Measurements from ENCODE around the gene PPP1CC. TPM values are rescaled to one million over a fixed set of nuclear protein-coding genes. Genes with fewer than 3 reads are reported as not detected.
A peak's percentile ranks its signal among the peaks of the same experiment; 100 is the strongest.

The PPP1CC gene
- 449 and 469 TPM in 2 replicates for total RNA-seq

DNA sequence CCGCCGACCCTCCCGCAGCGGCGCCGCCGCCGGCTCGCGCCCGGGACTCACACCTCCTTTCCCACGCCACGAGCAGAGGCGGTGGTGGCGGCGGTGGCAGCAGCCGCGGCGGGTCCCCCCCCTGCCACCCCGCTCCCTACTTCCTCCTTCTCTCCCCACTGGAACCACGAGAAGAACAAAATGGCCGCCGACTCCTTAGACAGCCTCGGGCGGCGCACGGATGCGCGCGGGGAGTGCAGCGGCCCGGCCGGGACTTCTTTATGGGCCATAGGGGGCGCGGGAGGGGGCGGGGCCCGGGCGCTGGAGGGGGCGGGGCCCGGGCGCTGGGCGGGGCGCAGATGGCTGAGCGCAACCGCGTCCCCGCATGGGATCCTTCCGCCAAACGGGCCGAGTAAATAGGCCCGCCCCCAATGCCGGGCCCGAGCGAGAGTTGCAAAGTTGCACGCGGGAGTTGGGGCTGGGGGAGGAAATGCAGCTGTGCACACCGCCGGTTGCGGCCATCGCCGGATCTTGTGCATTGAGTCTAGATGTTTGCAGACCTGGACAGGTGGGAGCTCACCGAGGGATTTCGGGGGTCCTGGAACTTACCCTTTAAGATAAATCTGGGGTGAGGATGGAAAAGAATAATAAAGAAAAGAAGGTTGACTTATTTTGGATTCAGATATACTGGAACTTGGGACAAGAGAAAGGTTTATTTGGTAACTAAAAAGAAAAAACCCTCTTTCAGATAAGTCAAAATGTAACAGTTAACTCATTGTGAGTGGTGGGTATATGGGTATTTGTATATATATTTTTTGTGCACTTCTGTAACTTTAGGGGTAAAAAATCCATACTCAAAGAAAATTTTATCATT, at the start of gene PPP1CC:
TSS of gene PPP1CC (minus strand) at position 174 of the 853 bp plus-strand sequence. CDS start 184 bp downstream, outside the sequence.
- H3K27ac Mint-ChIP-seq = peak within 1 kb of the TSS; percentile 99
- no peaks in the 10 kb centered on the region for H3K27me3 Mint-ChIP-seq (ENCODE audit: insufficient read depth)
- intact Hi-C loops (cut with micrococcal nuclease) = loop anchor here (1.0 to 5.0 kb wide), 9 partner anchors 20 to 461 kb away; partner anchors contain the start of genes ATP2A2, FAM216A, GPN3 and PPTC7
- peak within 1 kb of the TSS; percentile 100 for H3K4me3 Mint-ChIP-seq
- H3K9me3 Mint-ChIP-seq = no peaks in the 10 kb centered on the region
- peaks cover 45% of the 10 kb centered on the region for H3K4me1 Mint-ChIP-seq (ENCODE audit: low read depth)
- H3K36me3 Mint-ChIP-seq (ENCODE audit: low read depth) = peaks cover 24% of the 10 kb centered on the region
- DNase-seq (ENCODE audit: low spot score) = peak; percentile 88

DNA sequence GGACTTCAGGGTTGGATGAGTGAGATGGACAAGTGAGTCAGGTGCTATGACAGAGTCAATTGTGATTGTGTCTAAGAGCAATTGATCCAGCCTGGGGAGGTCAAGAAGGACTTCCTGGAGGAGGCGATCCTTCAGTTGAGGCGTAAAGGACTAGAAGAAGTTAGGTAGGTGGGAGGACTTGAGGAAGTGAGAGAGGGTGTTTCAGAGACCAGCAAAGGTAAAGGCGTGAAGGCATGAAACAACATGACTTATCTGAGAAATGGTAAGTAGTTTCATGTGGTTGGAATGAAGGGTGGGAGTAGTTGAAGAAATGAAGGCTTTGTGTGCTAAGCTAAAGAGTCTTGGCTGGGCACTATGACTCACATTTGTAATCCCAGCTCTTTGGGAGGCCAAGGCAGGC, 48.9 kb upstream of the PPP1CC start:
- intact Hi-C loops (cut with micrococcal nuclease) = loop anchor here (1.0 to 2.0 kb wide), 2 partner anchors 15 to 29 kb away; no protein-coding TSS in a partner anchor
- Mint-ChIP-seq H3K9me3 (peaks cover 5% of the 10 kb centered on the region), H3K27me3 (ENCODE audit: insufficient read depth) (no peaks in the 10 kb centered on the region), H3K27ac (peak overlapping the region; percentile 71), H3K4me3 (no peak overlapping the region), H3K4me1 (ENCODE audit: low read depth) (peaks cover 22% of the 10 kb centered on the region), H3K36me3 (ENCODE audit: low read depth) (no peaks in the 10 kb centered on the region)
- no peak for DNase-seq (ENCODE audit: low spot score)

DNA sequence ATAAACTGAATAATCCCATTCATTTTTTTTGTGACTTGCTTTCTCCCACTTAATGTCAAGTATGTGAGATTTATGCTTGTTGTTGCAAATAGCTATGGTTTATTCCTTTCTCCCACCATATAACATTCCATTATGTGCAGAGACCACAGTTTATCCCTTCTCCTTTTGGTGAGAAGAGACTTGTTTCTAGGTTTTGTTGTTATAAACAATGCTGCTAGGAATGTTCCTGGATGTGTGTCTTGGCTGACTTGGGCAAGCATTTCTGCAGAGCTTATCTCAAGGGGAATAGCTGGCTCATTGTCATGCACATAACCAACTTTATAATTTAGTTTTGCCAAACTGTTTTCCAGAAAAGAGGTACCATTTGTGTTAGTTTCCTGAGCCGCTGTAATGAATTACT, 47.6 kb upstream of the PPP1CC start:
- Mint-ChIP-seq H3K4me3 (no peak overlapping the region), H3K4me1 (ENCODE audit: low read depth) (peaks cover 22% of the 10 kb centered on the region), H3K27ac (no peak overlapping the region), H3K27me3 (ENCODE audit: insufficient read depth) (no peaks in the 10 kb centered on the region), H3K9me3 (peaks cover 5% of the 10 kb centered on the region), H3K36me3 (ENCODE audit: low read depth) (no peaks in the 10 kb centered on the region)
- intact Hi-C loops (cut with micrococcal nuclease) = loop anchor here (2.0 kb wide), 1 partner anchor 28 kb away; no protein-coding TSS in a partner anchor
- no peak for DNase-seq (ENCODE audit: low spot score)

DNA sequence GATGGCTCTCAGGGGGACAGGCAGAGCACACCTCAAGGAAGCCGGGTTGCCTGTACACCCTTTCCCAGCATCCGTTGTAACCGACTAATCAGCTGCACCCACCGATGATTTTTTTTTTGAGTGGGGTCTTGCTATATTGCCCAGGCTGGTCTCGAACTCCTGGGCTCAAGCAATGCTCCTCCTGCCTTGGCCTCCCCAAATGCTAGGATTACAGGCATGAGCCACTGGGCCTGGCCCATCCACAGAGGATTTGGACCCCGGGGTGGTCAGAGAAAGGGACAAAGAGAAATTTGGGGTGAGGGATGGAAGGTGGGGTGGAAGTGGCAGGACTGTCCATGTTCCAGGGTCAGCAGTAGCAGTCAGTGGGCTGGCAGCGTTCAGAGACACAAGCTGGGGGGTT, 43.3 kb upstream of the PPP1CC start:
- Mint-ChIP-seq H3K4me3 (no peak overlapping the region), H3K27me3 (ENCODE audit: insufficient read depth) (no peaks in the 10 kb centered on the region), H3K36me3 (ENCODE audit: low read depth) (no peaks in the 10 kb centered on the region), H3K27ac (no peak overlapping the region), H3K4me1 (ENCODE audit: low read depth) (peaks cover 27% of the 10 kb centered on the region), H3K9me3 (no peaks in the 10 kb centered on the region)
- intact Hi-C loops (cut with micrococcal nuclease) = no loop called here
- no peak for DNase-seq (ENCODE audit: low spot score)

DNA sequence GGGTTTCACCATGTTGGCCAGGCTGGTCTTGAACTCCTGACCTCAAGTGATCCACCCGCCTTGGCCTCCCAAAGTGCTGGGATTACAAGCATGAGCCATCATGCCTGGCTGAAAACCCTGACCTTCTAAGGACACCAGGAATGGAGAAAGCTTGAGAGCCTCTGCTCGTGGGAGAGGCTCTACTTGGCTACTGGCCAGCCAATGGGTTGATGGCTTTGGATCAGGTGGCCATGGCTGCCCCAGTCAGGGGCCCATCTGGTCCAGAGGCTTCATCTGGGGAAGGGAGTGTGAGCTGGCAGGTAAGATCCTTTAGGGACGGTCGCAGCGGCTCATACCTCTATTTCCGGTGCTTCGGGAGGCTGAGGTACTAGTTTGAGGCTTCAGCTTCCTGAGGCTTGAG, 42.5 kb upstream of the PPP1CC start:
- Mint-ChIP-seq H3K4me1 (ENCODE audit: low read depth) (peaks cover 26% of the 10 kb centered on the region), H3K36me3 (ENCODE audit: low read depth) (no peaks in the 10 kb centered on the region), H3K9me3 (no peaks in the 10 kb centered on the region), H3K27me3 (ENCODE audit: insufficient read depth) (no peaks in the 10 kb centered on the region), H3K4me3 (no peak overlapping the region), H3K27ac (no peak overlapping the region)
- no peak for DNase-seq (ENCODE audit: low spot score)
- intact Hi-C loops (cut with micrococcal nuclease) = no loop called here

DNA sequence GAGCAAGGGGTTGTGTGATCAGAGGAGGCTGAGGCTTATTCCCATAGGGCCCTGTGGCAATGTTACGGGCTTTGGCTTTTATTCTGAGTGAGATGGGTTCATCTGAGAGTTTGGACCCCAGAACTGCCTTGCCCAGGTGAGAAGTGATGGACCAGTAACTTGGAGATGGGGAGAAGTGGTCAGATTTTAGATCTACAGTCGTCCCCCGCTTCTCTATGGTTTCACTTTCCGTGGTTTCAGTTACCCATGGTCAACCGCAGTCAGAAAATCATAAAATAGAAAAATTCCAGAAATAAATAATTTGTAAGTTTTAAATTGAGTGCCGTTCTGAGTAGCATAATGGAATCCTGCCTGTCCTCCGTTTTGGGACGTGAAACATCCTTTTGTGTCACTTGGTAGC, 40.2 kb upstream of the PPP1CC start:
- peaks cover 46% of the 10 kb centered on the region for H3K4me1 Mint-ChIP-seq (ENCODE audit: low read depth)

DNA sequence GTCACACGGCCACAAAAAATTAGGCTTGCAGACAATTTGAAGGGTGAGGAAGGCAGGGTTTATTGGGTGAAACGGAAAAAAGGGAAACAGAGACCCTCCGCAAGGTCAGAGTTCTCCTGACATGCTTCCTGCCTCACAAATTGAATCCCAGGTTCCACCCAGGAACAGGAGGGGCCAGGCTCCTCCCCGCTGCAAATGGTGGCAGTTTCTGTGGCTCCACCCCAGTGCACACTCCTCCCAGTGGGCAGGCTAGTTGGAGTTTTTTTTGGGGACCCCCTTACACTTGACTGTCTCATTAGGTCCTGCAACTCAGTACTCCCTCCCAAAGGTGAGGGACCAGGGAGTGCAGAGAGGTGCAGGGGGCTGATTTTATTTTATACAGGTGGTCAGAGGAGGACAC, 39.4 kb upstream of the PPP1CC start:
- H3K27me3 Mint-ChIP-seq (ENCODE audit: insufficient read depth) = no peaks in the 10 kb centered on the region
- intact Hi-C loops (cut with micrococcal nuclease) = no loop called here
- no peak for DNase-seq (ENCODE audit: low spot score)
- H3K4me3 Mint-ChIP-seq = no peak overlapping the region
- peak overlapping the region; percentile 22 for H3K27ac Mint-ChIP-seq
- peaks cover 50% of the 10 kb centered on the region for H3K4me1 Mint-ChIP-seq (ENCODE audit: low read depth)
- H3K36me3 Mint-ChIP-seq (ENCODE audit: low read depth) = no peaks in the 10 kb centered on the region
- H3K9me3 Mint-ChIP-seq = no peaks in the 10 kb centered on the region

More for the DNA sequence above, 40.2 kb upstream of the PPP1CC start:
- no peak for DNase-seq (ENCODE audit: low spot score)
- Mint-ChIP-seq H3K36me3 (ENCODE audit: low read depth) (no peaks in the 10 kb centered on the region), H3K27me3 (ENCODE audit: insufficient read depth) (no peaks in the 10 kb centered on the region), H3K27ac (no peak overlapping the region), H3K9me3 (no peaks in the 10 kb centered on the region), H3K4me3 (no peak overlapping the region)
- intact Hi-C loops (cut with micrococcal nuclease) = no loop called here

DNA sequence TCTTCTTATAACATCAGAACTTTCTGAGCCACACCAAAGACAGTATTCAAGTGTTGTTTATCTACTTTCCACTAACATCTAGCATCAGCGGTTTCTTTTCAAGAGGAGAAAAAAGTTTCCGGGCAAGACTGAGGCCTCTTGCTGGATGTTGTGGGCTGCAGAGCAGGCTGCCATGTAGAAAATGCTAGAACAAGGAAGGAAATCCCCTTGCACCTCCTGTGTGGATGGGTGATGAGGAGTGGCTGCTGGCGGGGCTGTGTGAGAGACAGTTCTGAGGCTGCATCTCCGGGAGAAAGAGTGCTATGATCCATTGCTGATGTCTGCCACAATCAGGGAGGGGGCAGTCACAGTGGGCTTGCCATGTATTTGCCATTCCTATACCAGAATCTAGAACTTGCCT, 37.8 kb upstream of the PPP1CC start:
- peak overlapping the region; percentile 99 for H3K27ac Mint-ChIP-seq
- no peaks in the 10 kb centered on the region for H3K27me3 Mint-ChIP-seq (ENCODE audit: insufficient read depth)
- intact Hi-C loops (cut with micrococcal nuclease) = loop anchor here (1.0 kb wide), 5 partner anchors 8 to 202 kb away; partner anchors contain the start of gene PPP1CC
- H3K4me1 Mint-ChIP-seq (ENCODE audit: low read depth) = peaks cover 65% of the 10 kb centered on the region
- peak overlapping the region; percentile 56 for H3K4me3 Mint-ChIP-seq
- no peaks in the 10 kb centered on the region for H3K36me3 Mint-ChIP-seq (ENCODE audit: low read depth)
- no peaks in the 10 kb centered on the region for H3K9me3 Mint-ChIP-seq
- DNase-seq (ENCODE audit: low spot score) = peak; percentile 69

DNA sequence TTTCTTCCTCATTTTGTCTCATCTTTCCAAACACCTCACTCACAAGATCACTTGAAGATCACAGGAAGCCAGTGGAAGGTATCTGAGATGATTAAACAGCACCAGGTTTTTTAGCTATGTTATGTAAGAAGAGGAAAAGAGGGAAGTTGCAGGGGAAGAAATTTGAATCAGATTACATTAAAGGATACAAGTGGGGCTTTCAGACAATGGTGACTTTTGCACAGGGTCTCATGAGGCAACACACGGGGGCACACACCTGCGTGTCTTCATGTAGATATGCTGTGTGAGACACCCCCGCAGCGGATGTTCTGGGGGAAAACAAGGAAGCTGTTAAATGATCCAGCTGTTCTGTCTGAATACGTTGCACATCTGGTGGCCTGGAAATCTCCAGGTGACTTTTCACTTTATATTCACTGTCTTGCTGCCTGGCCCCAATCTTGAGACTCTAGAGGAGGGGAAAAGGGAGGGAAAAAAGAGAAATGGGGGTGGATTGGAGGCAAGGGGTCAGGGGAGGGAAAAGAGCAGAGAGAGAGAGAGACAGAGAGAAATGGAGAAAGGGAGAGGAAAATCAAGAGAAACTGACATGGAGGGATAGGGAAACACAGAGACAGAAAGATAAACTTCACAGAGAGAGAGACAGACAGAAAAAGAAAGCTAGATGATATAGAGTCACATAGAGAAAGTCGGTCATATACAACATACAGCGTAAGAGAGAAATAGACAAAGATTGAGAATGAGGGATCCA, 36.3 kb upstream of the PPP1CC start:
- no peaks in the 10 kb centered on the region for H3K9me3 Mint-ChIP-seq
- no peak for DNase-seq (ENCODE audit: low spot score)

DNA sequence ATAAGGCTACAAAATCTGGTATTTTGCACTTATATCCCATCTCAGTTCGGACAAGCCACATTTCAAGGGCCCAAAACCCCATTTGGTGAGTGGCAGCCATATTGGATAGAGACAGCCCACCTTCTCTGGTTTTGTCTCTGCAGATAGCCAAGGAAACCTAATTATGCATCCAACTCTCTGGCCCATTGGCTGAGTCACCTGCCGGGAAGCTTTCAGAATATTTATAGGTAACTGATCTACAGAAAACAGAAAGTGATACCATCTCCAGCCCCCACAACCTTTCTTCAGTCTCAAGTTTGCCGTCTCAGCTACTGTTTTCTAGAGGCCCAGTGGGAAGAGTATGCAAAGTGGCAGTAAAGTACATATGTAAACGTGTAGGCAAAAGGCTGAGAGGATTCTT, 33.7 kb upstream of the PPP1CC start:
- DNase-seq (ENCODE audit: low spot score) = peak; percentile 43
- Mint-ChIP-seq H3K9me3 (no peaks in the 10 kb centered on the region), H3K4me3 (peak overlapping the region; percentile 40)

More for the DNA sequence above, 36.3 kb upstream of the PPP1CC start:
- Mint-ChIP-seq H3K4me3 (peak overlapping the region; percentile 41), H3K27ac (peak overlapping the region; percentile 99), H3K36me3 (ENCODE audit: low read depth) (peaks cover 2% of the 10 kb centered on the region), H3K27me3 (ENCODE audit: insufficient read depth) (no peaks in the 10 kb centered on the region), H3K4me1 (ENCODE audit: low read depth) (peaks cover 70% of the 10 kb centered on the region)
- intact Hi-C loops (cut with micrococcal nuclease) = loop anchor here (10.0 kb wide), 1 partner anchor 656 kb away; no protein-coding TSS in a partner anchor

DNA sequence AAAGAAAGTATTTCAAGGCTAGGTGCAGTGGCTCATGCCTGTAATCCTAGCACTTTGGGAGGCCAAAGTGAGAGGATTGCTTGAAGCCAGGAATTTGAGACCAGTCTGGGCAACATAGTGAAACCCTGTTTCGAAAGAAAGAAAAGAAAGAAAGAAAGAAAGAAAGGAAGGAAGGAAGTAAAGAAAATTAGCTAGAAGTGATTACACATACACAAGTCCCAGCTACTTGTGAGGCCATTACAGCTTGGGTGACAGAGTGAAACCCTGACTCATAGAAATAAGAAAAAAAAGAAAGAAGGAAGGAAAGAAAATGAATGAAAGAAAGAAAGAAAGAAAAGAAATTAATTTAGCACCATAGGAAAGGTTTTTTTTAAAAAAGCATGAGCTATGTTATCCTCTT, 33.3 kb upstream of the PPP1CC start:
- intact Hi-C loops (cut with micrococcal nuclease) = loop anchor here (1.0 to 10.0 kb wide), 10 partner anchors 13 to 716 kb away; partner anchors contain the start of genes FAM216A, GPN3 and PPP1CC
- H3K27me3 Mint-ChIP-seq (ENCODE audit: insufficient read depth) = no peaks in the 10 kb centered on the region
- DNase-seq (ENCODE audit: low spot score) = no peak
- H3K4me1 Mint-ChIP-seq (ENCODE audit: low read depth) = peaks cover 72% of the 10 kb centered on the region
- peak overlapping the region; percentile 48 for H3K4me3 Mint-ChIP-seq
- H3K27ac Mint-ChIP-seq = peak overlapping the region; percentile 99
- H3K9me3 Mint-ChIP-seq = no peaks in the 10 kb centered on the region
- peaks cover 2% of the 10 kb centered on the region for H3K36me3 Mint-ChIP-seq (ENCODE audit: low read depth)

More for the DNA sequence above, 33.7 kb upstream of the PPP1CC start:
- no peaks in the 10 kb centered on the region for H3K27me3 Mint-ChIP-seq (ENCODE audit: insufficient read depth)
- H3K4me1 Mint-ChIP-seq (ENCODE audit: low read depth) = peaks cover 72% of the 10 kb centered on the region
- H3K36me3 Mint-ChIP-seq (ENCODE audit: low read depth) = peaks cover 2% of the 10 kb centered on the region
- H3K27ac Mint-ChIP-seq = peak overlapping the region; percentile 99
- intact Hi-C loops (cut with micrococcal nuclease) = loop anchor here (1.0 to 10.0 kb wide), 10 partner anchors 13 to 716 kb away; partner anchors contain the start of genes FAM216A, GPN3 and PPP1CC

DNA sequence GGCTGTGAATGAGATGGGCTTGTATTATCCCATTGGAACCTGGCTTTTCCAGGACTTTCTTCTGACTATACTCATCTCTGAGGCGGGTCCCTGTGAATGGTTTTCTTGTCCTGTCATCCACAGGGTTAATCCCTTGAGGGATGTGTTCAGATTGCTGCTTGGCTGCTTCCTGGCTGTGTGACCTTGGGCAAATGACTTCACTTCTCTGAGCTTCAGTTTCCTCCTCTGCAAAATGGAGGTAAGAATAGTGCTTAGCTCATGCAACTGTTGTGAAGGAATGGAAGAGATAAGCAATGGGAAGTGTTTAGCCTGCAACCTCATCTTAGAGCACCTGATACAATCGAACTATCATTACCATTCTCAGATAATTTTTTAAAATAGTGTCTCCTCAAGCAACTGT, 32.1 kb upstream of the PPP1CC start:
- H3K27ac Mint-ChIP-seq = peak overlapping the region; percentile 85
- peaks cover 62% of the 10 kb centered on the region for H3K4me1 Mint-ChIP-seq (ENCODE audit: low read depth)
- intact Hi-C loops (cut with micrococcal nuclease) = loop anchor here (10.0 kb wide), 1 partner anchor 660 kb away; no protein-coding TSS in a partner anchor
- no peaks in the 10 kb centered on the region for H3K9me3 Mint-ChIP-seq
- H3K36me3 Mint-ChIP-seq (ENCODE audit: low read depth) = peaks cover 2% of the 10 kb centered on the region
- H3K4me3 Mint-ChIP-seq = no peak overlapping the region
- H3K27me3 Mint-ChIP-seq (ENCODE audit: insufficient read depth) = no peaks in the 10 kb centered on the region
- no peak for DNase-seq (ENCODE audit: low spot score)
